ENCODE measurements around the gene ZFP36L1.

DNA sequence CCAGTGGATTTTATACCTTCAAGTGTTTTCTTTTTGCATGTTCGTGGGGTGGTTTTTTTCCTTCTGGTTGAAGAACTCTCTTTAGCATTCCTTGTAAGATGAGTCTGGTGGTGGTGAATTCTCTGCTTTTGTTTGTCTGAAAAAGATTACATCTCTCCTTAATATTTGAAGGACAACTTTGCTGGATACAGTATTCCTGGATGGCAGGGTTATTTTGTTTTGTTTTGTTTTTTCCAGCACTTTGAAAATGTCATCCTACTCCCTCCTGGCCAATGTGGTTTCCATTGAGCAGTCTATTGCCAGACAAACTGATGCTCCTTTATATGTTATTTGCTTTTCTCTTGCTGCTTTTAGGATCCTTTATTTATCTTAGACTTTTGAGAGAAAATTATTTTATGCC is 43.2 kb upstream of the ZFP36L1 start:
- TF ChIP-seq POLR2A (IDR thresholded peaks at IDR 0.05; ENCODE audit: low read depth, low read length) (no peak), POLR2AphosphoS5 (IDR thresholded peaks at IDR 0.05; ENCODE audit: low read depth, low read length) (no peak)

Measured in GM12892 (cell line).